Retinal pigment epithelial cell (primary cell): Measurements from ENCODE around the gene PACSIN2.
A peak's percentile ranks its signal among the peaks of the same experiment; 100 is the strongest.
"Not testable (repeated sequence)": the region's sequence is repeated elsewhere in the genome, so short reads cannot be mapped to it uniquely, and the experiment has no call there.

ENCODE experiments used
- DNase-seq: peaks from one replicate; pipeline ENCODE4 v3.0.0-alpha.2; 2010; ENCODE audit warnings: low read depth
- H3K4me3 ChIP-seq: 2 replicates; pipeline ENCODE4 v1.5.1; 2011; ENCODE audit warnings: mild to moderate bottlenecking, low read length, control low read depth, moderate library complexity
- CTCF ChIP-seq: conservative IDR thresholded peaks from 2 replicates; pipeline ENCODE4 v1.5.1; 2011; ENCODE audit warnings: low read depth, low read length, control low read depth, inconsistent platforms

Gene PACSIN2

GRCh38 chr22:42959576-42960509 is 55.1 kb downstream of the PACSIN2 start:
- TF ChIP-seq CTCF, result no peak
- peak overlapping the region; percentile 38 for H3K4me3 ChIP-seq
- DNase-seq, result peak; percentile 96

- H3K4me3 ChIP-seq, result peak overlapping the region; percentile 38
Observed at GRCh38 chr22:42958937-42959336, 56.0 kb downstream of the PACSIN2 start.

GRCh38 chr22:42957958-42958357 is 57.0 kb downstream of the PACSIN2 start:
- no peak for TF ChIP-seq CTCF
- no peak overlapping the region for H3K4me3 ChIP-seq
- DNase-seq, result no peak

More at GRCh38 chr22:42958937-42959336, 56.0 kb downstream of the PACSIN2 start:
- no peak for DNase-seq
- TF ChIP-seq CTCF, result no peak

- H3K4me3 ChIP-seq, result no peak overlapping the region
- no peak for TF ChIP-seq CTCF
- no peak for DNase-seq
Observed at GRCh38 chr22:42957544-42957943, 57.4 kb downstream of the PACSIN2 start.

- TF ChIP-seq CTCF, result no peak
- no peak overlapping the region for H3K4me3 ChIP-seq
- no peak for DNase-seq
Observed at GRCh38 chr22:42955848-42956247, 59.1 kb downstream of the PACSIN2 start.

- H3K4me3 ChIP-seq, result no peak overlapping the region
- no peak for DNase-seq
- TF ChIP-seq CTCF, result no peak
Observed at GRCh38 chr22:42955087-42955635, 59.8 kb downstream of the PACSIN2 start.

- DNase-seq, H3K4me3 ChIP-seq: not testable (repeated sequence)
Observed at GRCh38 chr22:42953751-42954150, 61.2 kb downstream of the PACSIN2 start.
